HCT116 (cell line): ENCODE measurements around the gene ZNF83. TPM values are rescaled to one million over a fixed set of nuclear protein-coding genes. Genes with fewer than 3 reads are reported as not detected.
"Not testable (repeated sequence)": the region's sequence is repeated elsewhere in the genome, so short reads cannot be mapped to it uniquely, and the experiment has no call there.

Source experiments
- ATAC-seq: fragments of 200-7000 bp; cut with Tn5 transposase; 2 replicates; pipeline ENCODE4 v1.9.1; 2020; ENCODE audit warnings: mild to moderate bottlenecking, moderate library complexity
- BruUV-seq: library from RNA; stranded (reverse); fragments of 400-500 nt; replicated peaks from 2 replicates; lab custom pipeline; 2021; lab: Mats Ljungman, UMichigan
- CTCF ChIA-PET: fragments of 300-600 bp; sonication (Branson Sonifier 250); formaldehyde crosslinking; loops from one replicate; lab custom pipeline; 2021; ENCODE audit warnings: antibody characterized with exemption; lab: Charles Lee
- POLR2A ChIA-PET: fragments of 300-600, 350-600 bp; sonication (Branson Sonifier 250); formaldehyde crosslinking; loops from one replicate; lab custom pipeline; 2021; ENCODE audit warnings: antibody characterized with exemption; lab: Charles Lee
- RAD21 ChIA-PET, 2 experiments: fragments of 300-600 bp; sonication (Branson Sonifier 250); formaldehyde crosslinking; loops; one replicate each; lab custom pipeline; 2023; ENCODE audit warnings: low total read pairs in 2 of 2; ENCODE audit not compliant: uncharacterized antibody in 2 of 2, unreplicated experiment in 2 of 2, low non-redundant PET in 1 of 2; lab: Charles Lee
- DNase-seq: peaks from one replicate; pipeline ENCODE4 v3.0.0-alpha.2; 2010; ENCODE audit warnings: low read depth, low spot score
- H2AFZ ChIP-seq: fragments of 200-600 bp; shearing (Covaris generic), sonication (generic); 2 replicates; pipeline ENCODE4 v1.6.1; 2017; ENCODE audit warnings: low read depth, mixed run types, mixed read lengths, antibody characterized with exemption, low read length; ENCODE audit not compliant: poor library complexity, severe bottlenecking
- H3K27ac ChIP-seq: 2 replicates; pipeline ENCODE4 v1.5.1; 2012; ENCODE audit warnings: low read depth, low read length
- H3K27me3 ChIP-seq: fragments of 200-600 bp; sonication (generic); 2 replicates; pipeline ENCODE4 v1.6.1; 2016; ENCODE audit warnings: mixed run types, low read length, mixed read lengths; ENCODE audit not compliant: insufficient read depth
- H3K36me3 ChIP-seq, 2 experiments: fragments of 200-500 bp in 1 of 2; fragments of 200-600 bp in 1 of 2; sonication (Bioruptor generic) in 1 of 2; sonication (generic) in 1 of 2; 2 replicates each; pipeline versions ENCODE4 v1.5.1 to v1.6.1; 2014 to 2016; ENCODE audit warnings: low read length in 2 of 2, inconsistent platforms in 1 of 2, mixed read lengths in 1 of 2, mixed run types in 1 of 2; ENCODE audit not compliant: insufficient read depth in 2 of 2, control insufficient read depth in 1 of 2
- H3K4me1 ChIP-seq, 2 experiments: fragments of 200-600 bp in 1 of 2; sonication (generic) in 1 of 2; 2 replicates each; pipeline versions ENCODE4 v1.5.1 to v1.6.1; 2012 to 2017; ENCODE audit warnings: low read length in 2 of 2, inconsistent platforms in 1 of 2, mild to moderate bottlenecking in 1 of 2, mixed read lengths in 1 of 2, mixed run types in 1 of 2, moderate library complexity in 1 of 2; ENCODE audit not compliant: insufficient read depth in 2 of 2, control insufficient read depth in 1 of 2
- H3K4me2 ChIP-seq: fragments of 200-600 bp; sonication (generic); 2 replicates; pipeline ENCODE4 v1.6.1; 2017; ENCODE audit warnings: mixed run types, low read length, mixed read lengths
- H3K4me3 ChIP-seq, 2 experiments: fragments of 200-600 bp in 1 of 2; sonication (generic) in 1 of 2; replicated peaks in 1 of 2; 2 replicates each; pipeline ENCODE4 v1.5.1; 2011 to 2016; ENCODE audit warnings: low read length in 2 of 2, control low read depth in 1 of 2, low read depth in 1 of 2, mild to moderate bottlenecking in 1 of 2, mixed read lengths in 1 of 2, mixed run types in 1 of 2
- H3K79me2 ChIP-seq: fragments of 200-600 bp; sonication (generic); 2 replicates; pipeline ENCODE4 v1.6.1; 2017; ENCODE audit warnings: mild to moderate bottlenecking, mixed run types, low read length, moderate library complexity, mixed read lengths; ENCODE audit not compliant: insufficient read depth
- H3K9ac ChIP-seq: fragments of 200-600 bp; sonication (generic); 2 replicates; pipeline ENCODE4 v1.6.1; 2016; ENCODE audit warnings: low read length, mixed read lengths
- H3K9me2 ChIP-seq: fragments of 200-600 bp; sonication (generic), shearing (Covaris generic); 2 replicates; pipeline ENCODE4 v1.6.1; 2017; ENCODE audit warnings: mixed run types, mild to moderate bottlenecking, moderate library complexity; ENCODE audit not compliant: insufficient read depth
- H3K9me3 ChIP-seq, 2 experiments: fragments of 200-500 bp in 1 of 2; fragments of 200-600 bp in 1 of 2; sonication (Bioruptor generic) in 1 of 2; sonication (generic) in 1 of 2; 2 replicates each; pipeline ENCODE4 v1.6.1; 2014 to 2017; ENCODE audit warnings: low read length in 2 of 2, mixed read lengths in 2 of 2, inconsistent platforms in 1 of 2, low read depth in 1 of 2, mild to moderate bottlenecking in 1 of 2, mixed run types in 1 of 2, moderate library complexity in 1 of 2; ENCODE audit not compliant: control insufficient read depth in 1 of 2, insufficient read depth in 1 of 2
- H4K20me1 ChIP-seq: fragments of 200-600 bp; sonication (generic), shearing (Covaris generic); 2 replicates; pipeline ENCODE4 v1.6.1; 2017; ENCODE audit warnings: mixed run types, mild to moderate bottlenecking, moderate library complexity; ENCODE audit not compliant: insufficient read depth
- CBX3 ChIP-seq: IDR thresholded peaks from 2 replicates; pipeline ENCODE4 v1.6.1; 2012; ENCODE audit warnings: low read depth
- EGR1 ChIP-seq: IDR thresholded peaks from 2 replicates; pipeline ENCODE4 v1.6.1; 2012; ENCODE audit warnings: low read depth
- ELF1 ChIP-seq: IDR thresholded peaks from 2 replicates; pipeline ENCODE4 v1.6.1; 2012; ENCODE audit warnings: low read depth, borderline replicate concordance
- EZH2phosphoT487 ChIP-seq: fragments of 200-600 bp; IDR thresholded peaks from 2 replicates; pipeline ENCODE4 v1.6.1; 2018; ENCODE audit warnings: antibody characterized with exemption, borderline replicate concordance
- POLR2A ChIP-seq: IDR thresholded peaks from 2 replicates; pipeline ENCODE4 v1.7.0; 2011; ENCODE audit warnings: borderline replicate concordance; ENCODE audit not compliant: insufficient read depth, insufficient read length; ENCODE audit errors: extremely low read depth
- POLR2AphosphoS5 ChIP-seq: IDR thresholded peaks from 2 replicates; pipeline ENCODE4 v1.6.1; 2011; ENCODE audit warnings: mild to moderate bottlenecking, low read depth, low read length, moderate library complexity
- REST ChIP-seq: IDR thresholded peaks from 2 replicates; pipeline ENCODE4 v1.6.1; 2012; ENCODE audit warnings: low read depth
- SIN3A ChIP-seq: IDR thresholded peaks from 2 replicates; pipeline ENCODE4 v1.6.1; 2012; ENCODE audit warnings: low read depth
- SP1 ChIP-seq: IDR thresholded peaks from 2 replicates; pipeline ENCODE4 v1.6.1; 2012; ENCODE audit warnings: low read depth
- YY1 ChIP-seq: IDR thresholded peaks from 2 replicates; pipeline ENCODE4 v1.6.1; 2011; ENCODE audit warnings: low read length, low read depth, moderate library complexity, mild to moderate bottlenecking; ENCODE audit not compliant: insufficient replicate concordance; ENCODE audit errors: extremely low read depth
- ZFX ChIP-seq: fragments of 450-650 bp; IDR thresholded peaks from 2 replicates; pipeline ENCODE4 v1.6.1; 2017
- intact Hi-C: fragments of 100-400 bp; cut with micrococcal nuclease; formaldehyde crosslinking; loops from 2 replicates; pipeline ENCODE4 v1.10.0; 2022
- total RNA-seq: library from RNA; stranded (reverse); gene quantifications from one replicate; pipeline ENCODE4 v1.2.1, GENCODE V29; 2021; ENCODE audit not compliant: unreplicated experiment
- TF ChIP-seq, protein P1 (sequence below), 3 experiments: fragments of 200-600 bp in 1 of 3; sonication (generic) in 1 of 3; IDR thresholded peaks in 2 of 3; conservative IDR thresholded peaks in 1 of 3; 2 replicates each; pipeline ENCODE4 v1.5.1; 2012 to 2017; ENCODE audit warnings: low read depth in 2 of 3, low read length in 2 of 3, antibody characterized with exemption in 1 of 3, borderline replicate concordance in 1 of 3, control low read depth in 1 of 3, mild to moderate bottlenecking in 1 of 3, mixed read lengths in 1 of 3, mixed run types in 1 of 3, moderate library complexity in 1 of 3; ENCODE audit not compliant: insufficient read depth in 1 of 3
- TF ChIP-seq, protein P2 (sequence below): IDR thresholded peaks from 2 replicates; pipeline ENCODE4 v1.6.1; 2012
- TF ChIP-seq, protein P3 (sequence below): IDR thresholded peaks from 2 replicates; pipeline ENCODE4 v1.6.1; 2012

Gene ZNF83
- total RNA-seq, 1 experiment from 2014 or later = 34.2 TPM

DNA sequence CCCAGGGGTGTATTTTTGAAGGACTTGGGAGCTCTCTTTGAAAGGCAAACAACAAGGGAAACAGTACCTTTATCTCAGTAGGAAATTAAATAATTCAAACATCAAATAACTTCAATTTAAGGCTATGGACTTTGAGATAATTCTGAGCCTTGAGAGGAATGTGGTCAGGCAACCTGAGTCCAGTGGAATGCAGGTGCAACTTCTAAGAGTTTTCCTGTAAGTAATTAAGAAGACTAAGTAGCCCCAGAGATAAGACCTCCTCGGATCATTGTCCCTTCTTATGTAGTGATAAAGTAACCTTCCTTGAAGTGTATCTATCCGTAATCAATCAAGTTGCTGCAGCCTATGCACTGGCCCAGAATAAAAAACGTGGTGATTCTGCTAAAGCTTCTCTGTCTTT, 38.9 kb downstream of the ZNF83 start (continued):
- TF ChIP-seq POLR2AphosphoS5 (no peak), YY1 (no peak), SP1 (no peak), CBX3 (no peak)
- TF ChIP-seq, protein P1, sequence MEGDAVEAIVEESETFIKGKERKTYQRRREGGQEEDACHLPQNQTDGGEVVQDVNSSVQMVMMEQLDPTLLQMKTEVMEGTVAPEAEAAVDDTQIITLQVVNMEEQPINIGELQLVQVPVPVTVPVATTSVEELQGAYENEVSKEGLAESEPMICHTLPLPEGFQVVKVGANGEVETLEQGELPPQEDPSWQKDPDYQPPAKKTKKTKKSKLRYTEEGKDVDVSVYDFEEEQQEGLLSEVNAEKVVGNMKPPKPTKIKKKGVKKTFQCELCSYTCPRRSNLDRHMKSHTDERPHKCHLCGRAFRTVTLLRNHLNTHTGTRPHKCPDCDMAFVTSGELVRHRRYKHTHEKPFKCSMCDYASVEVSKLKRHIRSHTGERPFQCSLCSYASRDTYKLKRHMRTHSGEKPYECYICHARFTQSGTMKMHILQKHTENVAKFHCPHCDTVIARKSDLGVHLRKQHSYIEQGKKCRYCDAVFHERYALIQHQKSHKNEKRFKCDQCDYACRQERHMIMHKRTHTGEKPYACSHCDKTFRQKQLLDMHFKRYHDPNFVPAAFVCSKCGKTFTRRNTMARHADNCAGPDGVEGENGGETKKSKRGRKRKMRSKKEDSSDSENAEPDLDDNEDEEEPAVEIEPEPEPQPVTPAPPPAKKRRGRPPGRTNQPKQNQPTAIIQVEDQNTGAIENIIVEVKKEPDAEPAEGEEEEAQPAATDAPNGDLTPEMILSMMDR (IDR thresholded peaks at IDR 0.05 in 2 of 3, conservative IDR thresholded peaks at IDR 0.05 in 1 of 3; ENCODE audit: borderline replicate concordance in 1 of 3, insufficient read depth in 1 of 3, low read depth in 2 of 3, low read length in 2 of 3) = no peak

DNA sequence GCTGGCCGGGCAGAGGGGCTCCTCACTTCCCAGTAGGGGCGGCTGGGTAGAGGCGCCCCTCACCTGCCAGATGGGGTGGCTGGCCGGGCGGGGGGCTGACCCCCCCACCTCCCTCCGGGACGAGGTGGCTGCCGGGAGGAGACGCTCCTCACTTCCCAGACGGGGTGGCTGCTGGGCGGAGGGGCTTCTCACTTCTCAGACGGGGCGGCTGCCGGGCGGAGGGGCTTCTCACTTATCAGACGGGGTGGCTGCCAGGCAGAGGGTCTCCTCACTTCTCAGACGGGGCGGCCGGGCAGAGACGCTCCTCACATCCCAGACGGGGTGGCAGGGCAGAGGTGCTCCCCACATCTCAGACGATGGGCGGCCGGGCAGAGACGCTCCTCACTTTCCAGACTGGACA, 44.7 kb downstream of the ZNF83 start:
- H3K9me3 ChIP-seq = peaks cover 9 to 20% of the 10 kb centered on the region in 2 experiments; a peak in 2 of 4 replicates
- H3K79me2 ChIP-seq, H3K9ac ChIP-seq, H3K27ac ChIP-seq, H3K4me3 ChIP-seq, ATAC-seq, H4K20me1 ChIP-seq, RAD21 ChIA-PET, H3K4me2 ChIP-seq, H2AFZ ChIP-seq, BruUV-seq, H3K4me1 ChIP-seq, POLR2A ChIA-PET, H3K9me2 ChIP-seq, H3K27me3 ChIP-seq, CTCF ChIA-PET, intact Hi-C loops, H3K36me3 ChIP-seq, DNase-seq: not testable (repeated sequence)

GRCh38 chr19:52592301-52592700, 45.9 kb downstream of the ZNF83 start:
- RAD21 ChIA-PET = no interaction called here
- Histone ChIP-seq H2AFZ (no peak overlapping the region), H3K27me3 (no peaks in the 10 kb centered on the region), H3K9ac (no peak overlapping the region), H3K79me2 (no peaks in the 10 kb centered on the region), H3K36me3 (peaks cover 0 to 5% of the 10 kb centered on the region in 2 experiments; a peak in 1 of 4 replicates), H3K27ac (no peak overlapping the region), H3K4me3 (no peak overlapping the region), H3K9me2 (no peaks in the 10 kb centered on the region), H3K9me3 (peaks cover 7 to 21% of the 10 kb centered on the region in 2 experiments; a peak in 2 of 4 replicates), H3K4me1 (no peaks in the 10 kb centered on the region), H3K4me2 (no peak overlapping the region), H4K20me1 (no peaks in the 10 kb centered on the region)
- POLR2A ChIA-PET = no interaction called here
- CTCF ChIA-PET = no interaction called here
- DNase-seq (no peak), ATAC-seq (no peak; the same call in 1 of the 2 replicates)
- intact Hi-C loops = no loop called here
- BruUV-seq = no TSS peak
- TF ChIP-seq, protein P2, sequence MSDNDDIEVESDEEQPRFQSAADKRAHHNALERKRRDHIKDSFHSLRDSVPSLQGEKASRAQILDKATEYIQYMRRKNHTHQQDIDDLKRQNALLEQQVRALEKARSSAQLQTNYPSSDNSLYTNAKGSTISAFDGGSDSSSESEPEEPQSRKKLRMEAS = no peak
- TF ChIP-seq EZH2phosphoT487 (no peak), SIN3A (no peak), YY1 (no peak), EGR1 (no peak), ZFX (no peak), POLR2A (no peak), CBX3 (no peak), ELF1 (no peak), REST (no peak)
- TF ChIP-seq, protein P3, sequence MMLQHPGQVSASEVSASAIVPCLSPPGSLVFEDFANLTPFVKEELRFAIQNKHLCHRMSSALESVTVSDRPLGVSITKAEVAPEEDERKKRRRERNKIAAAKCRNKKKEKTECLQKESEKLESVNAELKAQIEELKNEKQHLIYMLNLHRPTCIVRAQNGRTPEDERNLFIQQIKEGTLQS = no peak
